Measurements from ENCODE around the gene LY86. TPM values are rescaled to one million over a fixed set of nuclear protein-coding genes. Genes with fewer than 3 reads are reported as not detected.

Gene LY86
- polyA plus RNA-seq (2012; rRNA removed) = not detected in 2 replicates
- not detected in 2 replicates for polyA plus RNA-seq (2012; cell fraction: cytosol; rRNA removed)
- not detected in 2 replicates for polyA plus RNA-seq (2012; cell fraction: nucleus; rRNA removed)

GRCh38 chr6:6588064-6588923, at the start of gene LY86:
Gene LY86, plus strand, starts transcription at chr6:6588720. Its CDS starts 15 bp downstream, at chr6:6588735.
- CTCF ChIA-PET = interaction anchor here (1.2 kb wide), 1 partner anchor 88 kb away, joined by 4 read pairs; no protein-coding TSS in a partner anchor
- WGBS (ENCODE audit: low lambda C conversion rate) = 22% methylated on average over 13 of the region's 14 CpGs
- Histone ChIP-seq H3K4me2 (no peak within 1 kb of the TSS), H4K20me1 (ENCODE audit: insufficient read depth) (no peaks in the 10 kb centered on the region), H3K4me1 (ENCODE audit: control insufficient read depth in 1 of 2, insufficient read depth in 2 of 2, low read depth in 1 of 2, low read length in 1 of 2) (no peaks in the 10 kb centered on the region), H3K27ac (ENCODE audit: low read depth in 2 of 2, low read length in 1 of 2) (no peak within 1 kb of the TSS), H3K27me3 (ENCODE audit: insufficient read depth) (no peaks in the 10 kb centered on the region), H3F3A (replicated peaks; ENCODE audit: insufficient read depth) (no peaks in the 10 kb centered on the region), H3K79me2 (ENCODE audit: insufficient read depth) (no peaks in the 10 kb centered on the region), H3K9me3 (no peaks in the 10 kb centered on the region), H3K4me3 (ENCODE audit: low read depth in 2 of 2, low read length in 1 of 2) (no peak within 1 kb of the TSS), H3K9ac (no peak within 1 kb of the TSS), H3K36me3 (replicated peaks in 1 of 2; ENCODE audit: control insufficient read depth in 1 of 2, insufficient read depth in 2 of 2, low read length in 1 of 2) (no peaks in the 10 kb centered on the region), H2AFZ (ENCODE audit: low read depth) (no peak within 1 kb of the TSS), H3K9me2 (no peaks in the 10 kb centered on the region)
- POLR2A ChIA-PET = no interaction called here
- TF ChIP-seq REST (IDR thresholded peaks at IDR 0.05; ENCODE audit: low read depth, low read length) (no peak), FOXM1 (IDR thresholded peaks at IDR 0.05; ENCODE audit: low read depth) (no peak), USF2 (IDR thresholded peaks at IDR 0.05; ENCODE audit: borderline replicate concordance, low read depth, low read length) (no peak), RAD21 (IDR thresholded peaks at IDR 0.05; ENCODE audit: low read length) (no peak)
- no peak for DNase-seq

- H3K4me3 ChIP-seq (ENCODE audit: low read depth in 2 of 2, low read length in 1 of 2) = no peak overlapping the region
- POLR2A ChIA-PET = no interaction called here
- TF ChIP-seq GABPA (IDR thresholded peaks at IDR 0.05; ENCODE audit: low read depth) = no peak
- no peak for TF ChIP-seq POLR2AphosphoS5 (IDR thresholded peaks at IDR 0.05; ENCODE audit: low read depth, low read length)
- no peak for TF ChIP-seq IRF3 (IDR thresholded peaks at IDR 0.05; ENCODE audit: low read depth, low read length)
- TF ChIP-seq PBX3 (IDR thresholded peaks at IDR 0.05) = no peak
- no peak for TF ChIP-seq ZBTB33 (IDR thresholded peaks at IDR 0.05; ENCODE audit: borderline replicate concordance, low read depth)
- TF ChIP-seq FOSL2 (IDR thresholded peaks at IDR 0.05; ENCODE audit: borderline replicate concordance, low read depth) = no peak
- no peak for TF ChIP-seq MAX (IDR thresholded peaks at IDR 0.05; ENCODE audit: low read depth)
- no peak for TF ChIP-seq NRF1 (IDR thresholded peaks at IDR 0.05; ENCODE audit: low read depth, low read length)
Observed at GRCh38 chr6:6539036-6539435, 49.5 kb upstream of the LY86 start.

More at GRCh38 chr6:6539036-6539435, 49.5 kb upstream of the LY86 start:
- Histone ChIP-seq H3K9me2 (no peaks in the 10 kb centered on the region), H2AFZ (ENCODE audit: low read depth) (no peak overlapping the region), H3K4me1 (ENCODE audit: control insufficient read depth in 1 of 2, insufficient read depth in 2 of 2, low read depth in 1 of 2, low read length in 1 of 2) (no peaks in the 10 kb centered on the region; a peak in 1 of 4 replicates), H3K9ac (no peak overlapping the region), H4K20me1 (ENCODE audit: insufficient read depth) (no peaks in the 10 kb centered on the region), H3K27me3 (ENCODE audit: insufficient read depth) (no peaks in the 10 kb centered on the region), H3K79me2 (ENCODE audit: insufficient read depth) (no peaks in the 10 kb centered on the region), H3K9me3 (no peaks in the 10 kb centered on the region), H3F3A (replicated peaks; ENCODE audit: insufficient read depth) (no peaks in the 10 kb centered on the region), H3K27ac (ENCODE audit: low read depth in 2 of 2, low read length in 1 of 2) (no peak overlapping the region), H3K36me3 (replicated peaks in 1 of 2; ENCODE audit: control insufficient read depth in 1 of 2, insufficient read depth in 2 of 2, low read length in 1 of 2) (no peaks in the 10 kb centered on the region), H3K4me2 (no peak overlapping the region)
- CTCF ChIA-PET = interaction anchor here (1.4 to 1.8 kb wide), 2 partner anchors 8 to 1395 kb away, joined by 3 to 12 read pairs; no protein-coding TSS in a partner anchor
- WGBS (ENCODE audit: low lambda C conversion rate) = 1% methylated on average over 4 of the region's 4 CpGs
- DNase-seq = no peak
